Activated CD8-positive, alpha-beta memory T cell treated with anti-CD3 and anti-CD28 coated beads, Interleukin-2, amount 50 U/mL, for 24 hours (primary cell): Measurements from ENCODE around the gene S100A8.
"Not testable (repeated sequence)": the region's sequence is repeated elsewhere in the genome, so short reads cannot be mapped to it uniquely, and the experiment has no call there.

Source experiments
- DNase-seq: peaks from one replicate; pipeline ENCODE4 v3.0.0-alpha.2; 2020; ENCODE audit errors: extremely low read depth

The S100A8 gene

DNA sequence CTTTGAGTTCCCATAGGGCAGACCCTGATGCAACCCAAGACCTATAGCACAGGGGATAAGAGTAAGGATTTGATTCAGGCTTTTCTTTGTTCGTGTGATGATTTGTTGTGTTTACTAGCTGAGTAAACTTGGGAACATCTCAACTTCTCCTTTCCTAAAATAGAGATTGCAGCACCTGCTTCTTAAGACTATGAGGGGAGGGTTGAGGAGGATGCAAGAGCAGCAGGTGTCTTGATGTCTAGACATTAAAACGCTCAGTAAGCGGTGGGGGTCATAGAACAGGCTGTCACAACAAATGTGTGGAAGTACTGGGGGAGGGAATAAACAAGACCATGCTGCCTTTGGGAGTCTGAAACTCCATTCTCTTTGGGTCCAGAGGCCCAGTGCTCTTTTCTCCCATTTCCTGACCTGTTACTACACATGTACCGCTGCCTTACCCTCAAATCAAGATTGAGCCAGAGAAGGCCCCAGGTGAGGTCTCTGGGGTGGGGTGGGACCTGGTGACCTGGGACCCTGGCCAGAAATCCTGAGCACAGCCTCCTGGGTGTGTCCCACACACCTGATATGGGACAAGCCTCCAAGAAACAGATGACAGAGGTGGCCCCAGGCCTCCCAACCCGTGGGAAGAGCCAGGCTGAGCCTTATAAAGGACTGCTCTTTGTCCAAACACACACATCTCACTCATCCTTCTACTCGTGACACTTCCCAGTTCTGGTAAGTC lies 25.1 kb upstream of the S100A8 start, which contains the start of gene S100A7A:
Gene S100A7A, plus strand, starts transcription at position 671 of the 721 bp plus-strand sequence. CDS start 1,563 bp downstream, outside the sequence.
- DNase-seq = no peak

DNA sequence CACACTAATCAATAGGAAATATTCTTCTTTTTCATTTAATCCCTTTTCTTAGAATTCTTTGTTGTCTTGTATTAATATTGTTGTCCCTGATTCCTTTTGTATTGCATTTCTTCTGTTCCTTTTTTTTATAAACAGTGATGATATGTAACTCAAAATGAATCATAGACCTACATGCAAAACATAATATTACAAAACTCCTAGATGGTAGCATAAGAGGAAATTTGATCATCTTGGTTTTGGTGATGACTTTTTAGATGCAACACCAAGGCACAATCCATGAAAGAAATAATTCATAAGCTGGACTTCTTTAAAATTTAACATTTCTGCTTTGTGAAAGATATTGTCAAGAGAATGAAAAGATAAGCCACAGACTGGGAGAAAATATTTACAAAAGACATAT lies 23.1 kb upstream of the S100A8 start:
- not testable (repeated sequence) for DNase-seq

DNA sequence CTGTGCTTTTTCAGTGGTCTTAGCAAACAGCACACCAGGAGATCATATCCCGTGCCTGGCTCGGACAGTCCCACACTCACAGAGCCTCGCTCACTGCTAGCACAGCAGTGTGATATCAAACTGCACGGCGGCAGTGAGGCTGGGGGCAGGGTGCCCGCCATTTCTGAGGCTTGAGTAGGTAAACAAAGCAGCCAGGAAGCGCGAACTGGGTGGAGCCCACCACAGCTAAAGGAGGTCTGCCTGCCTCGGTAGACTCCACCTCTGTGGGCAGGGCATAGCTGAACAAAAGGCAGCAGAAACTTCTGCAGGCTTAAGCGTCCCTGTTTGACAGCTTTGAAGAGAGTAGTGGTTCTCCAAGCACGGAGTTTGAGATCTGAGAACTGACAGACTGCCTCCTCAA lies 16.4 kb upstream of the S100A8 start:
- DNase-seq = not testable (repeated sequence)

DNA sequence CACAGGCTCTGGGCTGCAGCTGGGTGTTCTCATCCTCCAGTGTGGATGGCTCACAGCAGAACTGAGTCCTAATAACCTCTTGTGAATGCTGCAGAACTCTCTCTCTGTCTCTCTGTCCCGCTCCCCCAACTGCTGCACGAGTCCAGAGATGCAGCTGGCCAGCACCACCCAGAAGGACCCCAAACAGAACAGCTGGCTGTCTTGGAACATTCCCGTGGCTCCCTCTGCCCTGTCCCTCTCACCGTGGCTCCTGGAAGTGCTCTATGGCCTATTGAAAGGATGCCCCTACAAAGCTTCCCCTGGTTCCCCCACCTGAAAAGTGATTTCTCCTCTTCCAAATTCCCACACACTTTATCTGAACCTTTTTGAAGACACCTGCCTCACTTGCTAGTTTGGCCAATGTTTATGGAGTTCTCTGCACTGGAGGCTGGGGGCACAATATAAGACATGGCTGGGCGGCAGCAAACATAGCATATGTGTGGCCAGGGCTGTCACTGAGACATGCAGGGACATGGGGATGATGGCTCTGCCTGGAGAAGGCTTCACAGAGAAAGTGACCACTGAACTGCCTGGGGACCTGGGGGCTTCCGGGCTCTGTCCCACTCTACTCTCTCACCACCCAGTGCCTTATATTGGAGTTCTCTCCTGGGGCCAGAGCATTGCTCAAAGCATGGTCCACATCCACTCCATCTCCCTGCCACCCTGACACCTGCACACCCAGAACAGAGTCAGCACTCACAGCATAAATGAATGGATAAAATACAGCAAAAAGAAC lies 15.1 kb upstream of the S100A8 start:
- not testable (repeated sequence) for DNase-seq

DNA sequence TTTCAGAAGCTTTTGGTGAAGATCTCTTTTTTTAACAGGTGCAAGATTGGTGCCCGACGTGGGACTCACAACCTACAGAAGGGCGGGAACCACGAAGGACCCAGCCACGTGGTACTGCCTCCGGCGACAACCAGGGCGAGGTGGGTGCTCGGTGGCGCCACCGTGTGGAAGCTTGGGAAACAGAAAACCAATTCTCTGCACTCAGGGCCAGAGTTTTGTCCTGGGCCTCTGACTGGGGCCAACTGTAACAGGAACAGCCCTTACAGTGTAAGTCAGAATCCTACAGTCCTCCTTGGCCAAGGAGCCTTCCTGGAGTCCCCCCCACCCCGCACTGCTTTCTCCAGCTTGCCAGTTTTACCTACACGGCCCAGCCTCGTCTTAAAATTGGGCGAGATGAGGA lies 13.9 kb upstream of the S100A8 start:
- DNase-seq = peak; percentile 12

DNA sequence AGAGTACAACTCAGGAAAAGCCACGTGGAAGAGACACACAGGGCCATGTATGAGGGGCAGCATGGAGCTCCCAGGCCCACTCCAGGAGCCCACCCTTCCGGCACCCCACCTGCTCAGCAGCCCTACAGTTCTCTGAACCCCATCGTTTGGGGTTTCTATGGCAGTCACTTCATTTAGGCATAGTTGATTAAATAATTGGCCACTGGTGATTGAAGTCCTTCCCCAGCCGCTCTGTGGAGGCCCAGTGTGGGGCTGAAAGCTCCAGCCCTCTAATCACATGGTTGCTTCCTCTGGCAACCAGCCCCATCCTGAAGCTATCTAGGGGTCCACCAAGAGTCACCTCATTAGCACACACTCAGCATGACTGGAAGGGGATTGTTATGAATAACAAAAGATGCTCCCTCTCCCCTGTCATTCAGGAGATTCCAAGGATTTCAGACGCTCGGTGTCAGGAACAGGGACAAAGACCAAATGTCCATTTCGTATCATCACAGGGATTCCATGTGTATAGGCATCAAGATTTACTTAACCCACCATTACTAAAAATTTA lies 13.3 kb upstream of the S100A8 start:
- DNase-seq = no peak

DNA sequence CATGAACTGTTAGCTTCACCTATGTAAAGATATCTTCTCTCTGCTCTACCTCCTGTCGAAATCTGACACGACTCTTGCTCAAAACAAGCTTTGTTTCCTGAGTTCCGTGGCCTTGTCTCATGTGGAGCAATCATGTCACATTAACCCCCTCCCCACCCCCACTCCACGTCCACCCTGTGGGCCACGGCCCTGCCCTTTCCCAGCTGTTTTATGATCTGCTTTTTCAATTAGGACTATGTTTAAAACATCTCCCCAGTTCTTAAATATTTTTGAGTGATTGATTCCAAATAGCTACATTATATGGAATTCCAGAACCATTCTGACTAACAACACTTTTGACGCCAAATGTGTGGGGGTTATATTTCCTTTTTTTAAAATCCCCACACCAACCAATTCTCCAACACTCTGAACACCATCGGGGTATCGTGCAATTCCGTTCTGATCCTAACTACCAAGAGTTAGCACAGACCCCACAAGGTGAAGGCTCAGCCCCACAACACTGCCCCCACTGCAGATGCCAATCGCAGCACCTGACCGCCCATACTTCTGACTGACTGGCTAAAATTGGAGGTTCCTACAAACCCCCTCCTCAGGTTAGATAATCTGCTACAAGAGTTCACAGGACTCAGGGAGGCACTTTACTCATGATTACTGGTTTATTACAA lies 12.7 kb upstream of the S100A8 start:
- no peak for DNase-seq

DNA sequence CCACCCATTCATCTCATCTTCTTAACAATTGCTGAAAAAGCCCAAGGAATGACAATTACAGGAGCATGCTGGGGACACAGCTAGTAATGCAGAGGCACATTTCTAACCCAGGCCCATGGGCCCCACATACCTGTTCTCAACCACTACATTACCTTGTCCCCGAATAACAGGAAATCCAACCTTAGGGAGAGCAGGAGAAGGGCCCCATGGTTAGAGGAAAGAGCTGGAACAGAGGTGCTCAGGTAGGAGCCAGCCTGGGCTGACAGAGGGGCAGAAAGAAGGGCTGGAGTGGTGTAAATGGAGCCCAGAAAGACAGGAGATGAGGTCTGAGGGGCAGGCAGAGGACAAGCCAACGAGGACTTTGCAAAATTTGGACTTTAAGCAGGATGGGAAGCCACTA lies 11.4 kb upstream of the S100A8 start:
- DNase-seq = no peak

DNA sequence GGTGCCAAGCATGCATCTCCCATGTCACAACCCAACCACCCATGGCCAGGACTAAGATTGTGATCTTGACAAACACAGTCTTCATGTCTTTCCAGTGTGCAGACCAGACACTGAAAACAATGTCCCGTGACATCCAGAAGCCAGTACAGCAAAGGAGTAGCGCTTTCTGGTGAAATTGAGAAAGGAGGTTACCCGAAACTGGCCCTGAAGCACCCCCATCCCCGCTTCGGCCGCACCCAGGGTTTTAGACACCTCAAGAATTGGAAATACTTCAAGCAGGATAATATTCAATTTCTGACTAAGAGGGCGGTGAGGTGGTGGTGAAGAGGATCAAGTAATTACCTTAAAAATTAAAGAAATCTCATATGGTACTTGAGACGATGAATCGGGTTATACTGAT lies 10.6 kb upstream of the S100A8 start:
- no peak for DNase-seq

DNA sequence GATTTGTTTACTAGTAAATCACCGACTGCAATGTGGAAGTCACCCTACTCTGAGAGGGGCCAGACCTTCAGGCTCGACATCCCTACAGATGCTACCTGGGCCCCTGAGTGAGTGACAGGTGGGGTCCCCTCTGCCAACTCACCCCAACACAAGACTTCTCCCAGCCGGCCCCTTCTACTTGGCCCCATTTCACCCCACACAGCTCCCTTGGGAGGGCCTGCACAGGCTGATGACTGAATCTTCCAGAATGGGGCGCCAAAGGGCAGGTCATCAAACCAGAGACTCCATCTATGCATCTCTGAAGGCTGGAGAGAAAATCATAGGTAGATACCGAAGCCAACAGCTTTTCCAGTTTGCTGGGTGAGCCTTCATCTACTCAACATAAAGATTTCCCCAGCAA lies 9.4 kb upstream of the S100A8 start:
- no peak for DNase-seq

DNA sequence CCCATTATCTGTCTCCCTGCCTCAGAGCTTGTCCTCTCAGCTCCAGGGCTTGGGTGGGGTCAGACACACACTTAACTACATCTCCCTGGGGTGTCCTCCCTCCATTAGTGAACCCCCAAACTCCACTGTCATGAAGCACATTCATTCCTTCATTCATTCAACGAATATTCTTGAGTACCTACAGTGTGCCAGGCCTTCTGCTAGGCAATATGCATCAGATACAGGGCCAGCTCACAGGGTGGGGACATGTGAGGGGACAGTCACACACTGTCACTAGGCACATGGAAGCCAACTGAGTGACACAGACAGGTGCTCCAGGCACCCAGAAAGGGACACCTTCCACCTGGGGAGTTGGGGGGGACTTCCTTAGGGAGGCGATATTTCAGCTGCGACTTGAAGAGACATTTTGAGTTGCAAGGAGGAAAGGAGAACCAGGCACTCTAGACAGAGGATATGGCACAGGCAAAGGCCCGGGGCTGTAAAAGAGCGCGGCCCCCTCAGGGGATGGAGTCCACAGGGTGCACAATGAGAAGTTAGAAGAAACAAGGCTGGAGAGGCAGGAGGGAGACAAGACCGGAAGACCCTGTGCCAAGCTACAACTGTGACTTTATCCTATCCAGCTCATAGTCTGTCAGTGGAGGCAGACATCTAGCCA lies 8.7 kb upstream of the S100A8 start:
- DNase-seq = no peak

DNA sequence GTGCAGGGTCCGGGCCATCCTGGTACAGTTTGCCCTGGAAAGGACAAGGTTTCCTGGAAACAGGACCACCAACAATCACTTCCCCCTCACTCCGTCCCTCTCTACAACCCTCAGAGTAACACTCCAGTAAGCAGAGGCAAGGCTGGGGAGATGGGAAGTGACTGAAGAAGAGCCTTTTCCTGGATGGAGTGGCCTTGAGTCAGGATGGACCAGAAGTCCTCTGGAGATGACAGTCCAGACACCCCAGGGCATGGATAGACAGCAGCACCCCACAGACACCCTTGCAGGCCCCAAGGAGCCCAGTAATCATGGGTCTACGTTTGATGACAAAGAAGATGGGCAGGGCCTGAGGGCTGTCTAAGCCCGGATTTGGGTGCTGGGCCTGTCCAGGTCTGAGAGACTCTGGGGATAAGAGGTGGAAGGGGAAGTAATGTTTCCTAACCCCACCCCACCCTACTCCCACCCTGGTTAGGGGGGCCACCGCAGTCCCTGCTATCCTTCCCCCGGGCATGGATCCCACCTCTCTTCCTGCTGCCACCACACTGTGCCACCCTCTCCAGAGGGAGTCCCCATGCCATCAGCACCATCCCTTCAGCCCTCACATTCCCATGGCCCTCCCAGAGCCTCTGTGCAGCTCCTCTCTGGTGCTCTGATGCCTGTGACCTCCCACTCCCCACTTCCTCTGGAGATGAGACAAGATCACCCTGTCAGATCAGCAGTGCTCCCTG lies 7.2 kb upstream of the S100A8 start:
- DNase-seq = no peak

DNA sequence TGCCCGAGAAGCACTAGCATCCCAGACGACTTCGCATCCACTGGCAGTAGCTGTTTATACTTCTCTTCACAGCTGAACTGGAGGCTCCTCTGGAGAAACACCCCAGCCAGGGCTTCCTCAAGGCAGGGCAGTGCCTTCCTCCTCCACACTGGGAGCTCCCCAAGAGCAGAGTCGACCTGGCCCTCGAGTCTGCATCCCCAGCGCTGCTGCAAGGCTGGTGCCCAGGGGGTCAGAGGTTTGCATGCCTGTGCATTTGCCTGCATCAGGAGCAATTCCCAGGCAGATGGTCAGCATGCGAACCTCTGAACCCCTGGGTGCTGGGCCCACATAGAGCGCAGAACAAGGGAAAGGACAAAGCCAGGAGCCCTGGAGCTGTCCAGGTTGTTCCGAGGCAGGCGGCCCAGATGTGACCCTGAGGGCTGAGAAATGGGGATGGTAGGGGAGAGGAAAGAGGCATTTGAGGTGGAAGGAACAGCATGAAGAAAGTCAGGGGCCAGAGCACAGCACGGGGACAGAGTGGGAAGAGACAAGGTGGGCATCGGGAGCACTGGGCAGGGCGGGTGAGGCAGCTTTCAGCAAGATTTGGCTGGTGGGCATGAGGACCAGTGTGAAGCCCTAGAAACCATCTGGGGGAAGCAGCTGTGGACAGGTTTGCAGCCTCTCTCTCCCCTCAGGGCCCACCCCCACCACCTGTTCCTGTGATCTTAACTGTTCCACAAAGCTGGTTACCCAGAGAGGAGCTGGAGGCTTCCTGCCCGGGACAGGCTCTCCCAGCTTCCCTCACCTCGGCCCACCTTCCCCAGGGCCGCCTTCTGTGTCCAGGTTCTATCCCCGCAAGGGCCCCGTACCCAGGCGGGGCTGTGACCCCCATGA lies 6.4 kb upstream of the S100A8 start:
- DNase-seq = no peak

DNA sequence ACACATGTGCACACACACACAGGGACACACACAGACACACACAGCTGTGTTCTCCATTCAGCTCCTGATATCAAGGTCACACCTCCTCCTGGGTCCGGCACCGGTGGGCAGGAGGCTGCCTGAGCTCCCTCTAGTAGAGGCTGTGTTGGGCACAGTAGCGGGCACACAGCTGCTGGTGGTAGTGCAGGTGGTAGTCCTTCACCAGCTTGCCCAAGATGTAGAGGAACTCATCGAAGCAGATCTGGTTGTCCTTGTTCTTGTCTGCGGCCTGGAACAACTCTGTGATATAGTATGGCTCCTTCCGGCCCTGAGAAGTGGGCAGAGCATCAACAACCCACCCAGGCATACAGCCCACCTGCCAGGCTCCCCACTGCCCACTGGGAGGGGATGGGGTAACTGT lies 5.6 kb upstream of the S100A8 start:
- no peak for DNase-seq

DNA sequence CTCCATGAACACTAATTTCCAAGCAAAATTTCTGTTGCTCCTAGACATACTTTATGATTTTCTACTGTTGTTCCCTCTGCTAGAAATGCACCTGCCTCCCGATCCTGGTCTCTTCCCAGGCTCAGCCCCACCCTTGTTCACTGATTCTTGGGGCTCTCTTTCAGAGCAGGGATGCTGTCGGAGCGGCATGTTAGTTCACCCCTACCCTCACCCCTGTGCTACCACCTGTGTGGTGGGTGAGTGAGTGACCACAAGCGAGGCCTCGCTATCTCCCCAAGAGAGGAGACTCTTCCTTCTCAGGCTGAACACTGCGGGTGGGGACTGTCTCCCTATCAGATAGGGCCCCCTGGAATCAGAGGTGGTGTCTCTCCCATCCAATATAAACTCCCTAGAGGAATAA lies 4.9 kb upstream of the S100A8 start:
- no peak for DNase-seq

DNA sequence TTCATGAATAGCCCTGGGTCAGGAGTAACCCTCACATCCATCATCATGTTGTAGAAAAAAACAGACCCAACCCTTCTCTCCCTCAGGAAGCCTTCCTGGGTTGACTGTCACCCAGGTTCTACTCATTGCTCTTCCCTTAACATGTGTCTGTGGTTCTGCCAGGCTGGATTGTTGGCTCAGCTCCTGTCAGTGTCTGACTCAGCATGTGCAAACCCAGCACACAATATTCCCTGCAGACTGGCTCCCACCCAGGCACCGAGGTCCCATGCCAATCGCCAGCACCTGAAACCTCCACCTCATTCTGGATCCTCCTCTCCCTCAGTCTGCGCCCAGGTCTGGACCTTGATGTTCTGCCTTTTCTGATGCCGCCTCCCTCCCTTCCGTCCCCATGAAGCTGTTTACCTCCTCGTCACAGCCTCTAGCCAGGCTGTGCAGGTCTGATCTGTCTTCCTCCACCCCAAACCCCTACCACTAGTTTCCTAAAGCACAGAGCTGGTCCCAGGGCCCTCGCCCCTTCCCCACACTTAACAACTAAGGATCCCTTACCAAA lies 4.3 kb upstream of the S100A8 start:
- no peak for DNase-seq

DNA sequence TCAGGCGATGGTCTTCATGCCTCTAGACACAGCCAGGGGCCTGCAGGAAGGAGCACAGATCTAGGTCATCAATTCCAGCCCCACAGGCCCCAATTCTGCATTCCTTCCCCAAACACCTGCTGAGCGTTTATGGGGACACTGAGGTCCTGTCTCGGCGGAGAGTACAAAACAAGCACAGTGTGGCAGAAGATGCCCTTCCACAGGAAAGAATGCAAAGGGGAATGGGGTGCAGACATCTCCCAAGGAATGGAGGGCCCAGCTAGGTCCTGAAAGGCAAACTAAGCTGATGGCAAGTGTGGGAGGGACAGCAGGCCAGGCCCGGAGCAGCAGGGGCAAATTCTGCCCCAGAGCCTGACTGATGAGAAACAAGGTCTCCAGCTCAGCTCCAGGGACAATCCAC lies 3.5 kb upstream of the S100A8 start:
- DNase-seq = no peak

DNA sequence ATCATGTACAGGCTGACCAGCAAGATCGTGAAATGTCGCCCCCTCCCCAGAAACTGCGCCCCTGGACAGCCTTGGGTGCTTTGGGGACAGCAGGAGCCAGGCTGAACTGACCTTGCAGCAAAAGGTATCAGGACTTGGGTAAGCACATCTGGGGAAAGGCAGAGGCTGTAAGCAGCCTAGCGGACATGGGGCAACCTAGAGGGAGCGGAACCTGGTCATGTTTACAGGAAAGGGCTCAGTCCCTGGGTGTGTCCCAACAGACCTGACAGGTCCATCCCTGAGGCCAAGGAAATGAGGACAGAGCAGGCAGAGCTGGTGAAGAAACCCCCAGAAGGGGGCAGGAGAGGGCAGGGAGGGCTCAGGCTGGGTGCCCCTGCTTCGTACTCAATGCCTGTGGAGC lies 3.1 kb upstream of the S100A8 start:
- DNase-seq = no peak

DNA sequence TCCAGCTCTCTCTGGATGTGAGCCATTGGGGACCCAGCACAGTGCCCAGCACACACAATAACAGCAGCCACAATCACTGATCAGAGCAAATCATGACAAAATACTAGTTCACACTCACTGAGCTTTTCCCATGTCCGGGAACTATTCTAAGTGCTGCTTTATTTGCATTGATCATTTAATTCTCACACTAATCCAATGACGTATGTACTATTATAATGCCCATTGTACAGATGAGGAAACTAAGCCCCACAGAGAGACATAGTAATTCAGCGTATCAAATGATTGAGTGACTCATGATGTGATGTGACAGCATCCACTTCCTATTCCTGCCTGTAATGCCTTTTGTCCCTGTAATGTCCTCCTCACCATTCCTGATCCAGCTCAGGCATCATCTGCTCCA lies 1.9 kb upstream of the S100A8 start:
- no peak for DNase-seq

DNA sequence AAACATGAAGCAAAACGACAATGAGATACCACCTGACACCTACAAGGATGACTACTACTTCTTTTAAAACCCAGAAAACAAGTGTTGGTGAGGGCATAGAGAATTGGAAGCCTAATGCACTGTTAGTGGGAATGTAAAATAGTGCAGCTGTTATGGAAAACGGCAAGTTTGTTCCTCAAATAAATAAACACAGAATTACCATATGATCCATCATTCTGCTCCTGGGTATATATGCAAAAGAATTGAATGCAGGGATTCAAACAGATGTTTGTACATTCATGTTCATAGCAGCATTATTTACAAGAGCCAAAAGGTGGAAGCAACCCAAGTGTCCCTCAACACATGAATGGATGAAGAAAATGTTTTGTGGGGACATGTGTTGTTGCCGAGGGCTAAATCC lies 1.4 kb upstream of the S100A8 start:
- DNase-seq = no peak
